Keratinocyte (primary cell): ENCODE measurements around the gene PNKD. TPM values are rescaled to one million over a fixed set of nuclear protein-coding genes. Genes with fewer than 3 reads are reported as not detected.

Experiments
- DNase-seq: peaks from one replicate; pipeline ENCODE4 v3.0.0-alpha.2; 2011; ENCODE audit warnings: low read depth, missing footprints, low spot score
- FAIRE-seq: peaks from 2 replicates; lab custom pipeline; 2011; peaks lifted over from hg19 to GRCh38; lab: Jason Lieb, UNC
- H2AFZ ChIP-seq: 2 replicates; pipeline ENCODE4 v1.6.0; 2012; ENCODE audit warnings: low read length, control low read depth, inconsistent platforms; ENCODE audit not compliant: control insufficient read depth
- H3K27ac ChIP-seq: 2 replicates; pipeline ENCODE4 v1.5.1; 2011; ENCODE audit warnings: low read length; ENCODE audit not compliant: control insufficient read depth, insufficient read depth
- H3K27me3 ChIP-seq: 3 replicates; pipeline ENCODE4 v1.6.0; 2011; ENCODE audit warnings: low read length; ENCODE audit not compliant: control insufficient read depth, insufficient read depth; ENCODE audit errors: extremely low read depth
- H3K36me3 ChIP-seq, 2 experiments: 2 replicates in 1 of 2; 3 replicates in 1 of 2; pipeline ENCODE4 v1.5.1; 2011; ENCODE audit warnings: low read length in 2 of 2, mild to moderate bottlenecking in 1 of 2; ENCODE audit not compliant: control insufficient read depth in 2 of 2, insufficient read depth in 2 of 2; ENCODE audit errors: extremely low read depth in 1 of 2
- H3K4me1 ChIP-seq: 3 replicates; pipeline ENCODE4 v1.5.1; 2011; ENCODE audit warnings: low read length; ENCODE audit not compliant: control insufficient read depth, insufficient read depth; ENCODE audit errors: extremely low read depth
- H3K4me2 ChIP-seq: 3 replicates; pipeline ENCODE4 v1.6.0; 2011; ENCODE audit warnings: low read depth, low read length; ENCODE audit not compliant: control insufficient read depth, insufficient read depth; ENCODE audit errors: extremely low read depth
- H3K4me3 ChIP-seq, 3 experiments: fragments of 200-600 bp in 1 of 3; sonication (generic) in 1 of 3; 2 replicates in 2 of 3; 3 replicates in 1 of 3; pipeline ENCODE4 v1.5.1; 2011 to 2016; ENCODE audit warnings: low read length in 3 of 3, mild to moderate bottlenecking in 3 of 3, control low read depth in 2 of 3, inconsistent platforms in 1 of 3, low read depth in 1 of 3, mixed read lengths in 1 of 3, mixed run types in 1 of 3, moderate library complexity in 1 of 3; ENCODE audit not compliant: control insufficient read depth in 2 of 3, insufficient read depth in 2 of 3; ENCODE audit errors: extremely low read depth in 1 of 3
- H3K79me2 ChIP-seq: 2 replicates; pipeline ENCODE4 v1.6.0; 2012; ENCODE audit warnings: low read length; ENCODE audit not compliant: control insufficient read depth, insufficient read depth
- H3K9ac ChIP-seq: 3 replicates; pipeline ENCODE4 v1.6.0; 2011; ENCODE audit warnings: low read length; ENCODE audit not compliant: control insufficient read depth, insufficient read depth; ENCODE audit errors: extremely low read depth
- H3K9me1 ChIP-seq: 3 replicates; pipeline ENCODE4 v1.6.0; 2011; ENCODE audit warnings: low read length; ENCODE audit not compliant: control insufficient read depth, insufficient read depth; ENCODE audit errors: extremely low read depth
- H3K9me3 ChIP-seq: 2 replicates; pipeline ENCODE4 v1.5.1; 2012; ENCODE audit warnings: low read depth, low read length; ENCODE audit not compliant: control insufficient read depth
- H4K20me1 ChIP-seq: 3 replicates; pipeline ENCODE4 v1.6.0; 2011; ENCODE audit warnings: low read length; ENCODE audit not compliant: control insufficient read depth, insufficient read depth; ENCODE audit errors: extremely low read depth
- CTCF ChIP-seq, 3 experiments: IDR thresholded peaks in 1 of 3; conservative IDR thresholded peaks in 1 of 3; optimal IDR thresholded peaks in 1 of 3; 2 replicates in 2 of 3; 3 replicates in 1 of 3; pipeline versions ENCODE3 to v1.5.1; 2011; ENCODE audit warnings: low read length in 3 of 3, mild to moderate bottlenecking in 3 of 3, moderate library complexity in 2 of 3, control low read depth in 1 of 3, inconsistent platforms in 1 of 3; ENCODE audit not compliant: insufficient read depth in 2 of 3; ENCODE audit errors: extremely low read depth in 1 of 3
- EZH2 ChIP-seq: IDR thresholded peaks from one replicate; pipeline ENCODE4 v1.6.1; 2012; ENCODE audit warnings: inconsistent platforms, mild to moderate bottlenecking, low read length, moderate library complexity
- dilution Hi-C: fragments of 300-500 bp; cut with MboI; formaldehyde crosslinking; loops from one replicate; pipeline ENCODE4 v1.7.0; 2020; ENCODE audit warnings: low sequenced_read_pairs; ENCODE audit not compliant: extremely low pct_ligation_motif_present
- polyA plus RNA-seq, 5 experiments: library from polyadenylated mRNA; depleted of rRNA in 3 of 5; stranded (reverse) in 3 of 5; stranded (forward) in 1 of 5; unstranded in 1 of 5; fragments of >200 nt; gene quantifications; 1 replicate in 1 of 5; 2 replicates in 3 of 5; 3 replicates in 1 of 5; pipeline versions ENCODE4 v1.2.1 to v1.2.3, GENCODE V29; 2011 to 2012; ENCODE audit warnings: missing spikeins in 2 of 5, low read depth in 1 of 5, low replicate concordance in 1 of 5

Gene PNKD
- polyA plus RNA-seq, 1 donor (not counting 4 experiments of a cell fraction or from before 2014, with no cell fraction given) = 22.8 TPM

- H3K36me3 ChIP-seq = peaks cover 12 to 17% of the 10 kb centered on the region in 2 experiments
- no peaks in the 10 kb centered on the region for H3K27me3 ChIP-seq
- no peak overlapping the region for H2AFZ ChIP-seq
- FAIRE-seq (no peak), DNase-seq (no peak)
- H3K4me3 ChIP-seq = no peak overlapping the region
- TF ChIP-seq EZH2 = no peak
- TF ChIP-seq CTCF (optimal IDR thresholded peaks at IDR 0.05 in 1 of 3, IDR thresholded peaks at IDR 0.05 in 1 of 3, conservative IDR thresholded peaks at IDR 0.05 in 1 of 3; ENCODE audit: extremely low read depth in 1 of 3, insufficient read depth in 2 of 3, low read length in 3 of 3) = no peak
- H3K27ac ChIP-seq = no peak overlapping the region
- H3K79me2 ChIP-seq = no peaks in the 10 kb centered on the region
- H3K9me1 ChIP-seq = no peaks in the 10 kb centered on the region
- no peaks in the 10 kb centered on the region for H3K9me3 ChIP-seq
- no peak overlapping the region for H3K9ac ChIP-seq
- H4K20me1 ChIP-seq = peaks cover 9% of the 10 kb centered on the region
- H3K4me1 ChIP-seq = peaks cover 3% of the 10 kb centered on the region
- dilution Hi-C loops = no loop called here
- no peak overlapping the region for H3K4me2 ChIP-seq
Observed at GRCh38 chr2:218260166-218260565, 10.2 kb upstream of the PNKD start.

- Histone ChIP-seq H3K9me1 (no peaks in the 10 kb centered on the region), H3K9ac (no peak within 1 kb of the TSS), H3K27me3 (no peaks in the 10 kb centered on the region), H3K27ac (no peak within 1 kb of the TSS), H3K4me3 (no peak within 1 kb of the TSS), H3K36me3 (peaks cover 15 to 16% of the 10 kb centered on the region in 2 experiments), H4K20me1 (peaks cover 9% of the 10 kb centered on the region), H3K4me1 (peaks cover 3% of the 10 kb centered on the region), H3K79me2 (no peaks in the 10 kb centered on the region), H2AFZ (no peak within 1 kb of the TSS), H3K4me2 (no peak within 1 kb of the TSS), H3K9me3 (no peaks in the 10 kb centered on the region)
- no peak for DNase-seq
- TF ChIP-seq EZH2 (no peak), CTCF (optimal IDR thresholded peaks at IDR 0.05 in 1 of 3, IDR thresholded peaks at IDR 0.05 in 1 of 3, conservative IDR thresholded peaks at IDR 0.05 in 1 of 3; ENCODE audit: extremely low read depth in 1 of 3, insufficient read depth in 2 of 3, low read length in 3 of 3) (no peak)
- dilution Hi-C loops = no loop called here
- no peak for FAIRE-seq
Observed at GRCh38 chr2:218260742-218261422, 9.4 kb upstream of the PNKD start, which contains the start of gene GPBAR1. TSS of gene GPBAR1 (plus strand) at chr2:218261015. CDS start at chr2:218262725, 1,710 bp downstream.
